ENCODE results near the gene CREBBP.
A peak's percentile ranks its signal among the peaks of the same experiment; 100 is the strongest.

Gene CREBBP

GRCh38 chr16:3878610-3879009 lies 1.9 kb downstream of the CREBBP start:
- H3K4me3 ChIP-seq, result peak overlapping the region; percentile 97 to 99
- peaks cover 0 to 60% (median 50%) of the 10 kb centered on the region in 4 donors for H3K4me1 ChIP-seq
- H3K27me3 ChIP-seq, result no peaks in the 10 kb centered on the region

GRCh38 chr16:3876695-3877094 lies 3.8 kb downstream of the CREBBP start:
- peaks cover 0 to 79% (median 69%) of the 10 kb centered on the region in 4 donors for H3K4me1 ChIP-seq
- no peaks in the 10 kb centered on the region for H3K27me3 ChIP-seq
- no peak for TF ChIP-seq CTCF (IDR thresholded peaks at IDR 0.05)
- no peaks in the 10 kb centered on the region for H3K9me3 ChIP-seq
- no peak for DNase-seq
- no peaks in the 10 kb centered on the region for H3K36me3 ChIP-seq
- H3K27ac ChIP-seq, result peak overlapping the region in 1 of 2 donors; percentile 16
- H3K4me3 ChIP-seq, result peak overlapping the region; percentile 8 to 18
- intact Hi-C loops (cut with DNase I; ENCODE audit: low total_unique reads), result loop anchor here (5.0 kb wide), 2 partner anchors 184 to 344 kb away; no protein-coding TSS in a partner anchor

More at GRCh38 chr16:3878610-3879009, 1.9 kb downstream of the CREBBP start:
- no peak for TF ChIP-seq CTCF (IDR thresholded peaks at IDR 0.05)
- Histone ChIP-seq H3K36me3 (no peaks in the 10 kb centered on the region), H3K27ac (peak overlapping the region in 1 of 2 donors; percentile 79), H3K9me3 (no peaks in the 10 kb centered on the region)
- intact Hi-C loops (cut with DNase I; ENCODE audit: low total_unique reads), result loop anchor here (2.0 to 5.0 kb wide), 3 partner anchors 160 to 346 kb away; no protein-coding TSS in a partner anchor
- DNase-seq, result no peak

GRCh38 chr16:3876160-3876559 lies 4.4 kb downstream of the CREBBP start:
- no peaks in the 10 kb centered on the region for H3K9me3 ChIP-seq
- no peaks in the 10 kb centered on the region for H3K36me3 ChIP-seq
- peak overlapping the region; percentile 8 to 18 for H3K4me3 ChIP-seq
- no peak for DNase-seq
- peaks cover 0 to 81% (median 67%) of the 10 kb centered on the region in 4 donors for H3K4me1 ChIP-seq
- intact Hi-C loops (cut with DNase I; ENCODE audit: low total_unique reads), result loop anchor here (5.0 kb wide), 2 partner anchors 184 to 344 kb away; no protein-coding TSS in a partner anchor
- TF ChIP-seq CTCF (IDR thresholded peaks at IDR 0.05), result no peak
- no peaks in the 10 kb centered on the region for H3K27me3 ChIP-seq
- H3K27ac ChIP-seq, result peak overlapping the region in 1 of 2 donors; percentile 16

- Histone ChIP-seq H3K27ac (peak overlapping the region in 1 of 2 donors; percentile 59), H3K9me3 (no peaks in the 10 kb centered on the region), H3K27me3 (no peaks in the 10 kb centered on the region), H3K36me3 (no peaks in the 10 kb centered on the region), H3K4me1 (peaks cover 0 to 90% (median 74%) of the 10 kb centered on the region in 4 donors), H3K4me3 (no peak overlapping the region)
- intact Hi-C loops (cut with DNase I; ENCODE audit: low total_unique reads), result loop anchor here (5.0 kb wide), 2 partner anchors 183 to 343 kb away; no protein-coding TSS in a partner anchor
- no peak for TF ChIP-seq CTCF (IDR thresholded peaks at IDR 0.05)
- no peak for DNase-seq
Observed at GRCh38 chr16:3874794-3875692, 5.5 kb downstream of the CREBBP start.

GRCh38 chr16:3874242-3874641 lies 6.3 kb downstream of the CREBBP start:
- no peaks in the 10 kb centered on the region for H3K27me3 ChIP-seq
- H3K4me3 ChIP-seq, result no peak overlapping the region
- H3K27ac ChIP-seq, result peak overlapping the region in 1 of 2 donors; percentile 59
- TF ChIP-seq CTCF (IDR thresholded peaks at IDR 0.05), result no peak
- H3K9me3 ChIP-seq, result no peaks in the 10 kb centered on the region
- no peak for DNase-seq
- intact Hi-C loops (cut with DNase I; ENCODE audit: low total_unique reads), result no loop called here
- peaks cover 0 to 96% (median 77%) of the 10 kb centered on the region in 4 donors for H3K4me1 ChIP-seq
- no peaks in the 10 kb centered on the region for H3K36me3 ChIP-seq
